Stimulated activated naive CD8-positive, alpha-beta T cell treated with anti-CD3 and anti-CD28 coated beads, Interleukin-15, Interleukin-2, amounts not matched to agents 100 U/mL and 50 U/mL, for 24 hours (primary cell): ENCODE data around the gene VCX.
"Not testable (repeated sequence)": the region's sequence is repeated elsewhere in the genome, so short reads cannot be mapped to it uniquely, and the experiment has no call there.

Experiments used
- ATAC-seq: fragments of 150-1000 bp; cut with Tn5 transposase; one replicate; pipeline ENCODE4 v1.10.0; 2021
- DNase-seq: peaks from one replicate; pipeline ENCODE4 v3.0.0; 2021

Gene VCX

GRCh38 chrX:7842871-7843270, at the start of gene VCX:
Gene VCX (plus strand): TSS chrX:7843171. CDS start chrX:7843204, 33 bp downstream.
- ATAC-seq, result not testable (repeated sequence)

DNA sequence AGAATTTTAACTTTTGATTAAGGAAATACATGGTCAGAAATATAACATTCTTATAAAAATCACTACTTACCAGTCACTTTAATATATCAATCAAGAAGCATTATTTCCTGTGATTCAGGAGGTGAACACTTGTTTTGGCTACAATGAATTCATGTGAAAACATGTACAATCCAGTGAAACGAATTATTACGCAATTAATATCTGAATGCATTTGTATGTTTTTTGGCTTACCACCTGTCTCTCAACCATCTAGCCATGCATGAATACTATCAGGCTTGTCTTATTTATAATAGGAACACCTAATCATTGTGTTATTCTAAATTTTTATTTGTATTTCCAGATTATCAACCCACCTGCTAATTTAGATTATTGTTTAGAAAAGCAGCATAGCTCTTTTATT, 44.6 kb upstream of the VCX start:
- ATAC-seq (no peak), DNase-seq (no peak)

More at GRCh38 chrX:7842871-7843270, at the start of gene VCX:
- not testable (repeated sequence) for DNase-seq

- DNase-seq (no peak), ATAC-seq (no peak)
Measured at GRCh38 chrX:7801711-7802110, 41.3 kb upstream of the VCX start.

DNA sequence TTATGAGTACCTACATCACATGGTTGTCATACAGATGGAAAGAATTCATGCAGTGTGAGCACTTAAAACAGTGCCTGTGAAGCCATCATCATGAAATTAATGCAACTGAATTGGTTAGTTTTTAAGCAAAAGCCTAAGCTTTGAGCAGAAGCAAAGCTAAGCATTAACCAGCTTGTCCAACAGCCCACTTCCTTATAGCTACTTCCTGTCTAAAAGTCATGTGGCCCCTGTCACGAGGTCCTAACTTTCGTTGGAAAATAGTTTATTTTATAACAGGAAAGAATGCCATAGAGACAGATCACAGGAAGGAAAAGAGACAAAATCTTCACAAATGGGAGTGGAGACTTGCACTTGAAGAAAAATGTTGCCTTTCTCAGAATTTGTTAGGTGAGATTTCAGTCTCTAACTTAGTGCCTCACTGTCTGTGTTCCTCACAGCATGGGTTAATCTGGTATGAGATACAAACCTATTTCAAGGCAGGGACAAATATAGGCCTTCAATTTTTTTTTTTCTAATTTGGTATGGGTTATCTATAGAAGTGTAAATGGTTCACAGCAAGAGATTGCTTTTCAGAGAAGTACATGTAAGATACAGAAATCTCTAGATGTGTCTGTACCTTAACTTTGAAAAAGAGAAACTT, 27.7 kb upstream of the VCX start:
- ATAC-seq, result no peak

GRCh38 chrX:7828594-7828993, 14.4 kb upstream of the VCX start:
- no peak for DNase-seq
- ATAC-seq, result no peak

More for the DNA sequence above, 27.7 kb upstream of the VCX start:
- no peak for DNase-seq

- DNase-seq, result no peak
- ATAC-seq, result no peak
Measured at GRCh38 chrX:7841084-7841805, 1.7 kb upstream of the VCX start.

DNA sequence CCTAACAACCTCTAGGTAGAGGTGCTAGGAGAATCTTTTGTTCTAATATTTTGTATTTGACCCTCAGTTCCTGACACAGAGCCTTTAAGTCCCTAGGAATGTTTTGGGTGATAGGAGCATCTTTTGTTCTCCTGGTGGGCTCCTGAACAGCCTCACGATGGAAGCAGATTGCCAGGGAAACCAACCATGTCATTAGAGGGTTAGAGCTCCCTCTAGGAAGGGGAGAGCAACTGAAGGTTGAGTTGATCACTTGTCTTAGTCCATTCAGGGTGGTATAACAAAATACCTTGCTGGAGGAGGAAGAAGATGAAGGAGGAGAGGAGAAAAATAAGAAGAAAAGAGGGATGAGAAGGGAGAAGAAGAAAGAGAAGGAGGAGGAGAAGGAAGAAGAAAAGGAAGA, 9.2 kb downstream of the VCX start:
- DNase-seq, result no peak
- ATAC-seq, result no peak

DNA sequence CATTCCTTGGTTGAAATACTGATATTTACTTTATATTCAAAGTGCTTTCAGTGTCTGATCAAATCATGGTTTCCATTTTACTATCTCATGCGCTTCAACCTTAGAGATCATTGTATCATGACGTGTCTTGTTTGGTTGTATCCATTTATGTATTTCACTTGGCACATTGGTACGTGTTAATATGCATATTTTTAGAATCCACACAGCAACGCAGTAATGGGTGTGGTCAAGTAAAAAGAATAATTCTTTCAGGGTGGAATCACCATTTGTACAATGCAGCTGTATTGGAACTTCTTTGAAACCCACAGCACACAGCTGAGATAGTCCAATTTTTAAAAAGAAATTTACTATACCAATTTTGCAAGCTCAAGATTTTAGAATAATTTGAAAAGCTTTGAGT, 29.1 kb downstream of the VCX start:
- ATAC-seq (no peak), DNase-seq (no peak)

DNA sequence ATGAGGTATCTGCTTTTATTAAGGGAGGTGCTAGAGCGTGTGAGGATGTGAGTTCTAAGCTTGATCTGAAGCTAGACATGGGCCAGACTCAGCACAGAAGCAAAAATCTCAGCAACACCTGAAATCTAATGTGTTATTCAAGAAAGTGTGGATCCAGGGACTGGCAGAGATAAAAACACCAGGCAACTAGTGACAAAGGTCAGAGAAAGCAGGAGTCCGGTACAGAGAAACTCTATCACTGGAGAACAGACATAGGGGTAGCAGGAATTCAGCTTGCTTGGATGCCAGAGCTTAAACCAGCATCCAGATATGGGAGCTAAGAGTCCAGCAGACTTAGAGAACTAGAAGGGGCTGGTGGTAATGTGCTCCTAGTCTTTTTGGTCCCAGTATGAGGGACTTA, 34.0 kb downstream of the VCX start:
- ATAC-seq, result no peak
- DNase-seq, result no peak

- no peak for DNase-seq
- ATAC-seq, result no peak
Measured at GRCh38 chrX:7889135-7889534, 46.2 kb downstream of the VCX start.

DNA sequence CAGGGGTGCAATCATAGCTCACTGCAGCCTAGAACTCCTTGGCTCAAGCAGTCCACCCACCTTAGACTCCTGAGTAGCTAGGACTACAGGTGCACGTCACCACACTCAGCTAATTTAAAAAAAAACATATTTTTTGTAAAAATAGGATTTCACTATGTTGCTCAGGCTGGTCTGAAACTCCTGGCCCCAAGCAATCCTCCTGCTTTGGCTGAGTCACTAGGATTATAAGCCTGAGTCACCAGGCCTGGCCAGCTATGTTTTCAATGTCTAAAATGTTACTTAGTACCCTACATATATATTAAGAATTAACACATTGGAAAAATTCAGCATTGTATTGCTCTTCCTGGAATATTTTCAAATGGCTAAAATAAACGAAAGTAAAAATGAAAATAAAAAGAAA, 46.7 kb downstream of the VCX start:
- no peak for DNase-seq
- ATAC-seq, result no peak

DNA sequence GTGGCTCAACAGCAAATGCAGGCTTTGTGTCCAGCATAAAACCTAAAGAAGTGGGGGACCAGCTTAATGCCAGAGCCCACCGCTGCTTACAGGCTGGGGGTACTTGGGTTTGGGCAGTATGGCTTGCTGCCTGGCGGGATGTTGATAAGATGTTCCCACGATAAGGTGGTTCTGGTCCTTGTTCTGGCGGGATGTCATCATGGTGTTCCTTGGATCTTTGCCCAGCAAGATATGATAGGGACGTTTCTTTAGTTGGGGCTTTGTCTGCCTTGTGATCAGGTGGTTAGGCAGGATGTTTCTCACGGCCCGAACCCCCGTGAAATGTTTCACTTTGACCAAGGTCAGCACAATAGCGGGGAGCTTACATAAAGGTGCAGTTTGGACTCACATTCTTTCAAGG, 49.0 kb downstream of the VCX start:
- no peak for ATAC-seq
- DNase-seq, result no peak
